GM21737 (cell line): ENCODE results near the gene HTR1E.
"Not testable (repeated sequence)": the region's sequence is repeated elsewhere in the genome, so short reads cannot be mapped to it uniquely, and the experiment has no call there.

Experiments used
- ATAC-seq: cut with Tn5 transposase; IDR thresholded peaks from one replicate; pipeline ENCODE4 v1.9.1; 2021; ENCODE audit warnings: mild to moderate bottlenecking, moderate library complexity; ENCODE audit not compliant: unreplicated experiment

HTR1E gene

GRCh38 chr6:86969573-86969972 is 32.2 kb downstream of the HTR1E start:
- no peak for ATAC-seq

GRCh38 chr6:86973088-86973487 is 35.8 kb downstream of the HTR1E start:
- no peak for ATAC-seq

GRCh38 chr6:86978251-86978650 is 40.9 kb downstream of the HTR1E start:
- ATAC-seq: no peak

- ATAC-seq: no peak
Observed at GRCh38 chr6:87001494-87001893, 64.2 kb downstream of the HTR1E start.

GRCh38 chr6:87002391-87002790 is 65.1 kb downstream of the HTR1E start:
- ATAC-seq: not testable (repeated sequence)

GRCh38 chr6:87006541-87006940 is 69.2 kb downstream of the HTR1E start:
- not testable (repeated sequence) for ATAC-seq

GRCh38 chr6:87009581-87009980 is 72.3 kb downstream of the HTR1E start:
- not testable (repeated sequence) for ATAC-seq

GRCh38 chr6:87012035-87012434 is 74.7 kb downstream of the HTR1E start:
- ATAC-seq: no peak

GRCh38 chr6:87012743-87013142 is 75.4 kb downstream of the HTR1E start:
- ATAC-seq: no peak

- no peak for ATAC-seq
Observed at GRCh38 chr6:87016772-87017171, 79.4 kb downstream of the HTR1E start.

- ATAC-seq: no peak
Observed at GRCh38 chr6:87027021-87027420, 89.7 kb downstream of the HTR1E start.

- ATAC-seq: no peak
Observed at GRCh38 chr6:87029711-87030314, 92.5 kb downstream of the HTR1E start.

- no peak for ATAC-seq
Observed at GRCh38 chr6:87040729-87041128, 103.4 kb downstream of the HTR1E start.

- no peak for ATAC-seq
Observed at GRCh38 chr6:87045521-87046075, 108.3 kb downstream of the HTR1E start.

GRCh38 chr6:87049779-87050178 is 112.5 kb downstream of the HTR1E start:
- ATAC-seq: no peak

- no peak for ATAC-seq
Observed at GRCh38 chr6:87053312-87053711, 116.0 kb downstream of the HTR1E start.

- no peak for ATAC-seq
Observed at GRCh38 chr6:87054143-87054833, 117.0 kb downstream of the HTR1E start.

- ATAC-seq: no peak
Observed at GRCh38 chr6:87059943-87060342, 122.6 kb downstream of the HTR1E start.

- ATAC-seq: no peak
Observed at GRCh38 chr6:87065117-87065516, 127.8 kb downstream of the HTR1E start.
